Heart left ventricle (tissue), 13 donors: ENCODE data around the gene CECR2.

Source experiments
- POLR2A ChIP-seq, 2 donors: fragments of 450-650 bp; IDR thresholded peaks; one replicate each; pipeline ENCODE4 v1.6.1; 2017; ENCODE audit warnings: antibody characterized with exemption in 2 of 2, mild to moderate bottlenecking in 2 of 2, moderate library complexity in 2 of 2
- TF ChIP-seq, protein P1 (sequence below), 12 donors: fragments of 200-600 bp; sonication (generic) in 4 of 12; IDR thresholded peaks; one replicate each; pipeline versions ENCODE4 v1.5.0 to v1.8.0; 2018 to 2022; ENCODE audit warnings: antibody characterized with exemption in 12 of 12, mild to moderate bottlenecking in 5 of 12
- donor health status: ischemic (EF 13 %, LVEDD 7.1; RV severe dilation, severe dysfunction).
- donor health status: DM: no; HTN: yes; CAD: no.
- donor health status: DM: no; HTN: no; CAD: no.
- donor health status: ischemic (EF 25% LVEDD 6.9; RV normal size, moderate dysfunction).
- donor health status: ischemic (EF 25% LVEDD 5.7; RV mildly dilated, moderate dysfunction).
- donor health status: ischemic (EF 35%, LVEDD 5.7; RV mildly dilated, moderate dysfunction).
- donor health status: nonischemic (EF 11% LVEDD 7.7; RV severe dilation, severe dysfunction).
- donor health status: DM: yes; HTN: yes; CAD: no.
- donor health status: PGD.
- donor health status: ischemic (EF 29% LVEDD 5.4; RV normal size, mild dysfunction).
- donor health status: nonischemic (EF 23%, LVEDD 6.1; RV moderate dilation, normal function).

DNA sequence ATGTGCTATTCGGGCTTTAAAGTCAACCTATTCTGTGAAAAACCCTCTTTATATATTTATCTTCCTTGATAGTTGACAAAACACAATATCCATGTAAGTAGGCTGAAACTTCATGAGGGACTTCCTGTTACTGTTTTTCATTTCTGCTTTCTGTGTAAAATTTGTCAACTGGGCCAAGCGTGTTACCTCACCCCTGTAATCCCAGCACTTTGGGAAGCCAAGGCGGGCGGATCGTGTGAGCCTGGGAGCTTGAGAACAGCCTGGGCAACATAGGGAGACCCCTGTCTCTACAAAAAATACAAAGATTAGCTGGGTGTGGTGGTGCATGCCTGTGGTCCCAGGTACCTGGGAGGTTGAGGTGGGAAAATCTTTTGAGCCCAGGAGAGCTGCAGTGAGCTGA, 127.6 kb downstream of the CECR2 start:
- TF ChIP-seq, protein P1, sequence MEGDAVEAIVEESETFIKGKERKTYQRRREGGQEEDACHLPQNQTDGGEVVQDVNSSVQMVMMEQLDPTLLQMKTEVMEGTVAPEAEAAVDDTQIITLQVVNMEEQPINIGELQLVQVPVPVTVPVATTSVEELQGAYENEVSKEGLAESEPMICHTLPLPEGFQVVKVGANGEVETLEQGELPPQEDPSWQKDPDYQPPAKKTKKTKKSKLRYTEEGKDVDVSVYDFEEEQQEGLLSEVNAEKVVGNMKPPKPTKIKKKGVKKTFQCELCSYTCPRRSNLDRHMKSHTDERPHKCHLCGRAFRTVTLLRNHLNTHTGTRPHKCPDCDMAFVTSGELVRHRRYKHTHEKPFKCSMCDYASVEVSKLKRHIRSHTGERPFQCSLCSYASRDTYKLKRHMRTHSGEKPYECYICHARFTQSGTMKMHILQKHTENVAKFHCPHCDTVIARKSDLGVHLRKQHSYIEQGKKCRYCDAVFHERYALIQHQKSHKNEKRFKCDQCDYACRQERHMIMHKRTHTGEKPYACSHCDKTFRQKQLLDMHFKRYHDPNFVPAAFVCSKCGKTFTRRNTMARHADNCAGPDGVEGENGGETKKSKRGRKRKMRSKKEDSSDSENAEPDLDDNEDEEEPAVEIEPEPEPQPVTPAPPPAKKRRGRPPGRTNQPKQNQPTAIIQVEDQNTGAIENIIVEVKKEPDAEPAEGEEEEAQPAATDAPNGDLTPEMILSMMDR (IDR thresholded peaks at IDR 0.05), result no peak
- no peak for TF ChIP-seq POLR2A (IDR thresholded peaks at IDR 0.05)
